HTERT RPE-1 (cell line): ENCODE measurements around the gene SLC22A25.
"Not testable (repeated sequence)": the region's sequence is repeated elsewhere in the genome, so short reads cannot be mapped to it uniquely, and the experiment has no call there.

Experiments
- in situ Hi-C: fragments of 300-500 bp; cut with MboI; formaldehyde crosslinking; loops from 4 replicates; pipeline ENCODE4 v1.14.3; 2020; ENCODE audit warnings: low sequenced_read_pairs

SLC22A25 gene

DNA sequence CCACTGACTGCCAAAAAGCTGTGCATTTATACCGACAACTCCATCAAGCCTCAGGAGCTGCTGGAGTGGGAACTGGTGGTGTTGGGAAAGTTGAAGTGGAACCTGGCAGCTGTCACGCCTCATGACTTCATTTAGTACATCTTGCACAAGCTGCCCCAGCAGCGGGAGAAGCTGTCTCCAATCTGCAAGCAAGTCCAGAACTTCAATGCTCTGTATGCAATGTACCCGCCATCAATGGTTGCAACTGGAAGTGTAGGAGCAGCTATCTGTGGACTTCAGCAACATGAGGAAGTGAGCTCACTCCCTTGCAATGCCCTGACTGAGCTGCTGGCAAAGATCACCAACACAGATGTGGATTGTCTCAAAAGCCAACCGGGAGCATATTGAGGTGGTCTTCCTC is at the start of gene SLC22A25:
TSS of gene SLC22A25 (minus strand) at position 67 of the 400 bp plus-strand sequence. CDS start 13,947 bp downstream, outside the sequence.
- in situ Hi-C loops = no loop called here

DNA sequence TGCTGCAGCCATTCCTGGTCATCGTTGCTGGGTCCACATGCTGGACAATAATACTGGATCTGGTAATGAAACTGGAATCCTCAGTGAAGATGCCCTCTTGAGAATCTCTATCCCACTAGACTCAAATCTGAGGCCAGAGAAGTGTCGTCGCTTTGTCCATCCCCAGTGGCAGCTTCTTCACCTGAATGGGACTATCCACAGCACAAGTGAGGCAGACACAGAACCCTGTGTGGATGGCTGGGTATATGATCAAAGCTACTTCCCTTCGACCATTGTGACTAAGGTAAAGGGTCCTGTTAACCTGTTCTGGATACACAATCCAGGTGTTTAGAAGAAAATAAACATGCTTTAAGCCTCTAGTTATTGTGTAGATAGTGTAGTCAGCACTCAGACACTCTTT is 46.9 kb upstream of the SLC22A25 start:
- in situ Hi-C loops = no loop called here

DNA sequence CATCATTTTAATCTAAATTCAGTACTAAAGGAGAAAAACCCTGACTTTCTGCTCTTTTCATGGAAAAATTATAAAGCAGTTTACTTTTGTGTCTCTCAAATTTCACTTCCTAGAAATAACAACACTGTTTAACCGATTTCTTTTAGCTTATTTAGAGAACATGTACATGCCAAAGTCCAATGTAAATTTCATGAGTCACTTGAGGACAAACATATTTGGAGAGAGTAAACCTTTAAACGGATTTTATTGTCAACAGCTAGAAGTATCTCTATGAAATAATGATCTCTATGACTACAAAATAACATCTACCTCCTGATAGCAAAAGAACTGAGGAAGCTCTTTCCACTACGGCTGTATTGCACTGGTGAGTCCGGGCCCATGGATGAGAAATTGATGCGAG is 46.3 kb upstream of the SLC22A25 start:
- in situ Hi-C loops = no loop called here

DNA sequence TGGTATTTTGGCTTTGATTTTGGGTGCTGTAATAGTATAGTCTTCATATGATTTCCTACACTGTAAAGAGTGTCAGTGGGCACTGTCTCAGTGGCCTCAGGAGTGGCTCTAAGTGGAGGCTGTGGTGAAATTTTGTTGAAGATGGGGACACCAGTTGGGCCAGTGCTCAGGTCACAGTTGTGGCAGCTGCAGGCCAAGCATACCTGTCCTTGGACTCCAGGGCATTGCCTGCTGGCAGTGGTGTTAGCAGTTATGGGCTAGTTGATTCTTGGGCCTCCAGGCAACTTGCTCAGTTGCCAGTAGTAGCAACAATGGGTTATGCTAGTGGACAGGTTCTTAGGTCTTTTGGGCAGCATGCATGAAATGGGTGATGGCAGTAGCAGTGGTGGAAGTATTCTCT is 39.2 kb upstream of the SLC22A25 start:
- in situ Hi-C loops = no loop called here

DNA sequence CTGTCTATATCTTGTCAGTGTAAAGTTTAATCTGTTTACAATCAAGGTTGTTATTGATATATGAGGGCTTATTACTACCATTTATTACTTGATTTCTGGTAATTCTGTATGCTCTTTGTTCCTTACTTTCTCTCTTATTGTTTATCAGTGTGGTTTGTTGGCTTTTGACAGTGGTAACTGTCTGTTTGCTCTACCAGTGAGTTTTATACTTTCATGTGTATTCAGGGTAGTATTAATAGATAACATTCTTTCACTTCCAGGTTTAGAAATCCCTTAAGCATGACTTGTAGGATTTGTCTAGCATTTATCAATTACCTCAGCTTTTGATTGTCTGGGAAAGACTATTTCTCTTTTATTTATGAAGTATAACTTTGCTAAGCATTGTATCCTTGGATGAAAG is 37.5 kb upstream of the SLC22A25 start:
- in situ Hi-C loops = no loop called here

DNA sequence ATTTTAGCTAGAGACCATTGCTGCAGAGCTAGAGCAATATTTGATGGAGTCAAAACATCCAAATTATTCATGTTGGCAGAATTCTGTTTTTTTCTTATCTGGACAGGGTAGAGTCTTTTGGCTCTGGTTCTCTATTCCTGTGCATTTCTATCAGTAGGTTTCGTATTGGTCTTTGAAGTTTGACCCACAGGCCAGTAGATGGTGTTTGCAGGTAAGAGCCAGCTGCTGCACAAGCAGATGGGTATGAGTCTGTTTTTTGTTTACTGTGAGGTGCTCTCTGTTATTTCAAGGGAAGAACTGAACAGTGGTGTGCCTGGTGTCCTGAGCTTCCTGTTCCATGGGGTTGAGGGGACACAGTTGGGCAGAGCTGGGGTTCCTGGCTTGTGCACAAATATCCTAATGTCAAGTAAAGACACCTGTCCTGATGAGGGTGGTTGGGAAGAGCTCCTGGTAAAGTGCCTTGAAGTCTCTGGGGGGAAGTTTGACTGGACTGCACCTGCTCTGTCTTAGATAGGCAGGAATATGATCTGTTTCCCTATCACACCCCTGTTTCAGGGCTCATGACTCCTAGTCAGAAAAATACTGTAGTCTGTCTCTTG is 34.0 kb upstream of the SLC22A25 start:
- in situ Hi-C loops = no loop called here

DNA sequence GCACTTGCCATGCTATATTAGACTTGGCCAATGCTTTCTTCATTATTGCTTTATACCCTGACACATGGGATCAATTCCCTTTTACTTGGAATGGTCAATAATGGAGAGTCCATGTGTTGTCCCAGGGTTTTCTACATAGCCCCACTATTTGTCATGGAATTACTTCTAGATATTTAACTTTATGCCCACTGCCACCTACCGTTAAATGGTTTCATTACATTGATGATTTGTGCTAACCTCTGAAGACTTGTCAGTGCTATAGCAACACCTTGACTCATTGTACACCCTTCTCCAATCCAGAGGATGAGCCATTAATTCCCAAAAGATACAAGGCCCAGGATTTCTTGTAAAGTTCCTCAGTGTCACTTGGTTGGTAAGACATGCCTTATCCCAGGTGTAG is 31.4 kb upstream of the SLC22A25 start:
- in situ Hi-C loops = no loop called here

DNA sequence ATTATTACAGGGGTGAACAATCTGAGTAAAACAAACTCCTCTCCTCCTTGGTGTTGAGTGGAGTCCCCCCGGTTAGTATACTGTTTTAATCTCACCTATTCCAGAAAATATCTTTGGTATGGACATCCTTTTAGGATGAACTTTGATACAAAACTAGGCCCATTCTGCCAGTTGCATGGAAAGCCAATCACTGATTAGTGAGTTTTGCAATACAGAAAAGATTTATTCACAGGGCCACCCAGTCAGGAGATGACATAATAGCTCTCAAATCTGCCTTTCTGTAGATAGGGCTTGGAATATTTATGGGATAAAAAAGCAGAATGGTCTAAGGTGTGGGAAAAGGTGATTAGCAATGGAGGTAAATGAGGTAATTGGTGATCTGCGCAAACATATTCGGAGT is 30.3 kb upstream of the SLC22A25 start:
- in situ Hi-C loops = no loop called here

DNA sequence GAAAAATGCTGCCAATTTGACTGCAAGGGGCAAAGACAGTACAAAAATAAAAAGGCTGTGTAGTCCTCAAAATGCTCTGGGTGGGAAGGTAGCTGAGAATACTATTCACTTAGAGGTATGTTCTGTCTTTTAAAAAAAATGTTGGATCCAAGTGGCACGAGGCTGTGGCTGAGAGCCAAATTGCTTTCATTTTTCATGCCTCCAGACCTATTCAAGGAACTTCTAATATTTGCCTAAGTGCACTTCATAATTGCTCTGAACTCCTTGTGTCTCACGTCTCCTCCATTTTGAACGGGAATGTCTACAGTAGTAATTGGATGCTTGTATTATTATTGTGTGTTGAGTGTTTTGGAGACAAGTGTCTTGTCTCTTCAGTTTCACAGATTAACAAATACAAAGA is 19.1 kb upstream of the SLC22A25 start:
- in situ Hi-C loops = no loop called here

DNA sequence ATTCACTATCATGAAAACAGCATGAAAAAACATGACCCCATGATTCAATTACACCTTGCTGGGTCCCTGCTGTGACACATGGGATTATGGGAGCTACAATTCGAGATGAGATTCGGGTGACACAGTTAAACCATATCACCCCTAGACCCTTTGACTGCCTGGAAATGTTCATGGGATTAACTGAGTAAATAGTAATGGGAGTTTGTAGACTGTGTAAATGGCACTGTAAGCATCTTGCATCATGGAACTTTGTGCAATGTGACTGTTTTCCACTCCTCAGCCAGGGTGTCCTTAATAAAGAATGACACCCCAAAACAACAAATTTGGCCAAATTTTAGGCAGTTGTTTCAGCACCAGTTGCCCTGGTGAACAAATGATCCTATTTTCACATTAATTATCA is 7.9 kb upstream of the SLC22A25 start:
- in situ Hi-C loops = no loop called here

DNA sequence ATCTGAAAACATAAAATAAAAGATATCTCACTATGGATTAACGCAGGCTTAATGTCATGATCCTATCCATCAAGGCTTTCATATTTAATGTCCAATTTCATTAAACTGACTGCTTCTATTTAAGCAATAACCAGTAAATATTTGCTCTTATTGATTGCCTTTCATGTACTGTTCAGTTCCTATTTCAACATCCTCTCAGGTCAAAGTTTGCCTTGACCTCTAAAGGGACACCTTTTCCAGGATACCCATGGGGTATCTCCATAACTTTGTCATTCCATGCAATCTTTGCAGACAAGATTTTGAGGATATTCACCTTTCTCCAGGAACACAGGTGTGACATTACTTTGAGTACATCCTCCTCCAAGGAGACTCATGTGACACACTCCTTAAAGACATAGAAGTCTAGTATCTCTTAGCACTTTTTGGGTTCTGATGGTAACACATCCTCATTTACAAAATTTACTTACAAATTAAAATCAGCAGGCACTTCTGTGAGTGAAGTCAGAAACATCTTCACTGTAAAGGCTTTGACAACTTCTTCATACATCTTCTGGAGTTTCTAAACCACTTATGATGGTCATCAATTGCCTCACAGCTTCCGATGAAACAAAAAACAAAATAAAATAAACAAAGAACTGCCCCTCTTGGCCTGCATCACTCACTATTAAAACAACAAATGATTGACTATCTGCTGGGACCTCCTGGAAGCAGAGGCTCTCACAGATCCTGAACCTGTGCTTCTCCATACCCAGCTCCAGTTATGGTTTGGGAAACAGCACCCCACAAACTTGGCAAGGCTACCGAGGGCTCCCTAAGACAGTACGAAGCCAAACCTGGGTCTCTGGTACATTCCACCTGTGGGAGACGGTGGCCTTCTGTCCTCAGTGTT is 7.0 kb upstream of the SLC22A25 start:
- in situ Hi-C loops = no loop called here

DNA sequence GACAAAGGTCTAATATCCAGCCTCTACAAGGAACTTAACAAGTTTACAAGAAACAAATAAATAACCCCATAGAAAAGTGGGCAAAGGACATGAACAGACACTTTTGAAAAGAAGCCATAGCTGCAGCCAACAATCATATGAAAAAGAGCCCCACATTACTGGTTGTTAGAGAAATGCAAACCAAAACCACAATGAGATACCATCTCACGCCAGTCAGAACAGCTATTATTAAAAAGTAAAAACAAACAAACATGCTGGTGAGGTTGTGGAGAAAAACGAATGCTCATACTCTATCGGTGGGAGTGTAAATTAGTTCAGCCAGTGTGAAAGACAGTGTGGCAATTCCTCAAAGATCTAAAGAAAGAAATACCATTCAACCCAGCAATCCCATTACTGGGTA is 5.6 kb upstream of the SLC22A25 start:
- in situ Hi-C loops = no loop called here

DNA sequence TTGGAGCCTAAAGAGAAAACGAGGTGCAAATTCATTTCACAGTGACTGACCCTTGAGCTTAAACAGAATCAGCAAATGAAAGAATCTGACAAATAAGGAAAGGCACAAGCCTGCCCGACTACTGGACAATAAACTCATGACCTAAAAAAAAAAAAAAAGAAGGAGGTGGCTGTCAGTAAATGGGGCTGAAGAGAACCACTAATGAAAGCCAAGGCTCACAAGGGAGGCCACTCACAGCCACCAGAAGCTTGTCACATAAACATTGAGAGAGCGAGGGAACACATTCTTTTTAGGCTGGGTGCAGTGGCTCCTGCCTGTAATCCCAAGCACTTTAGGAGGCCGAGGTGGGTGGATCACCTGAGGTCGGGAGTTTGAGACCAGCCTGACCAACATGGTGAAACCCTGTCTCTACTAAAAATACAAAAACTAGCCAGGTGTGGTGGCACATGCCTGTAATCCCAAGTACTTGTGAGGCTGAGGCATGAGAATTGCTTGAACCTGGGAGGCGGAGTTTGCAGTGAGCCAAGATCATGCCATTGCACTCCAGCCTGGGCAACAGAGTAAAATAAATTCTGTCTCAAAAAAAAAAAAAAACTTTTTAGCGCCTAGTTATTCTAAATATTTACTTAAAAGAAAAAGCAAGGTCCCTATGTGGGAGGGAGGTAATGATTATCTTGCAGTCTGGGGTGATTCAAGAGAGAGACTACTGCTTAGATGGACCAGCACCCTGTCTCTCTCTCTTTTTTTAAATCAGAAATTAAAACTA is 4.0 kb upstream of the SLC22A25 start:
- in situ Hi-C loops = not testable (repeated sequence)

DNA sequence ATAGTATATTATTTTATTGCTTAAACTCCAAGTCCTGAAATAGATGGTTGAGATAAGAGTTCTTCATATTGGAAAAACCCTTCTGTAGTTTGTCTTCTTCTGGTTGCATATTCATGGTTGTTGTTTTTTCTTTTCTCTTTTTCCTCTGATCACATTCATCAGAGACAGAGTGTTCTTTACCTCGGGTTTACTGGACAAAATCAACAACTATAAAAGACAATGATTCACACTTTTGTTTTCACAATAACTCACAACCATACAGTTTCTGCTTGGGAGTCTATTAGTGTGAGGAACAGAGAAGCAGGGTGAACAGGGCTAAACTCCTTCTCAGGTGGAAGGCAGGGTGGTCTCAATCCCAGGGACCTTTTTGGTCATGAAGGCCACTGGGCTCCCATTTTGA is 2.6 kb upstream of the SLC22A25 start:
- in situ Hi-C loops = no loop called here

DNA sequence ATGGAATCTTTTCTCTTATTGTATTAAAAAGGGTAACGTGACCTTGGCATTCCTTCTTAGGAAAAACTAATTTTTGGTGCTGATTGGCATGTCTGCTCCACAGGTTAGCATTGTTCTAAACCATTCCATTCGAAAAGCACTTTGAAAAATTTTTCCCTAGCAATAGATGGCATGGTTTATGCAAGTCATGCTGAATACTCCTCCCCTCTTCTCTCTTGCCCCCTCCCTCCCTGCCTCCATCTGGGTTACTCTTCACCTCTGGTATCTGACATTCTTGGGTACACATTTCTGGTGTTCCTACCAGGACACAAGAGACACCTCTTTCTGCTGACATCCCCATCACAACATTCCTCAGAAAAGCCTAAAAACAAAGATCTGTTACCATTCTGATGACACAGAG is 1.5 kb upstream of the SLC22A25 start:
- in situ Hi-C loops = no loop called here

DNA sequence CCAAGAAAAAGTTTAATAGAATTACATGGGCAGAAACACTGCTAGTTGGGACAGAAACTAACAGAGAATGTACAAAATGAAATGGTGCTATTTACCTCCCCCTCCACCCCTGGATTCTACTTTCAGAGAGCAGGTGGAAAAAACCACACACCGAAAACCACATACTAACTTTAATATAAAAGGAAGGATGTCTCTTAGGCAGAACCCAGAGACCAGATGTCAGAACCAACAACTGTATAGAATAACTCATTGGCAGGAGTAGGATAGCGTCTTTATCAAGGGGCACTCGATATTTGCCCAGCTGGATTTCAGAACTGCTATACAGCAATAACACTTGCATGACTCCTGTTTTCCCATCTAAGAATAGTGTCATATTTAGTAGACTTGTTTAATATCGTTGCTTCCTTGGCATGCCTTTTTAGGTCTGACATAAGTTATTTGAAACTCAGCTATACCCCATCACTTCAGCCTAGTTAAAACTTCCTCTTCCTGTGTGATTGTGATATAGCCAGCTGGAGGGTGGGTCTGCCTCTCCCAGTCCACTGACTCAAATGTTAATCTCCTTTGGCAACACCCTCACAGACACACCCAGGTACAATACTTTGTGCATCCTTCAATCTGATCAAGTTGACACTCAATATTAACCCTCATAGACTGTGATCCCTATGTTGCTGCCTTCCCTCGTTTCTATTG is 1.2 kb downstream of the SLC22A25 start:
- in situ Hi-C loops = no loop called here

DNA sequence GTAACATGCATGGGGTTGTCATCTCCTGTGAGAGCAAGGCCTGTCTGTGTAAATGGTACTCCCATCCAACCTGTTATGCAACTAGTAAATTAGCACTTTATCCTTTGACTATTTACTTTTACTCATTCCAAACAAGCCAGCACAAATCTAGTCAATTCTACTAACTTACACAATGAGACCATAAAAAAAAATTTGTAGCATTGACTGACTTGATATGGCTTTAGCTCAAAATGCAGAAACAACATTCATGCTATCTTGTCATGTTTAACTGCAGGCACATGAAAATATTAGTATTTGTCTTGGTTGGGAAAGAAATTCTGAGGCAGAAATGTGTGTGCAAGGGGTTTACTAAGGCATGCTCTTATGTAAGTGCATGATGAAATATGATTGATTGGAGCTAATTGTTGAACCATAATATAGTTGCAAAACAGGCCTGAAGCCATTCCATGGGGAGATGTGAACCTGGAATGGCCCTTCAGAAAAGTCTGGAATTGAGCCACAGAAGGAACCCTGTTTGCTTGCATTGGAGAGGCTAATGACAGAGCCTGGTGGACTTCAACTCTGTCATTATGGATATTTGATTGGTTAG is 2.5 kb downstream of the SLC22A25 start:
- in situ Hi-C loops = no loop called here

DNA sequence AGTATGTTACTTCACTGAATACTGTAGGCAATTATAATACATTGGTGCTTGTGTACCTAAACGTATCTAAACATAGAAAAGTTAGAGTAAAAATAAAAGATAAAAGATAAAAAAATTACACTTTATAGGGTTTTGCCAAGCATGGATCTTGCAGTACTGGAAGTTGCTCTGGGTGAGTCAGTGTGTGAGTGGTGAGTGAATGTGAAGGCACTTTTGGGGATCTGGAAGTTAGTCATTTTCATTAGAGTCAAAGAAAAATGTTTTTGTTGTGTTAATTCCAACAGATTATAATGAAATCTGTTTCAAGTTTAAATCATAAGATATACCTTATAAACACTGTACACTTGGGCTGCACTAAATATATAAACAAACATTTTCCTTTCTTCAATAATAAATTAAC is 3.3 kb downstream of the SLC22A25 start:
- in situ Hi-C loops = no loop called here

DNA sequence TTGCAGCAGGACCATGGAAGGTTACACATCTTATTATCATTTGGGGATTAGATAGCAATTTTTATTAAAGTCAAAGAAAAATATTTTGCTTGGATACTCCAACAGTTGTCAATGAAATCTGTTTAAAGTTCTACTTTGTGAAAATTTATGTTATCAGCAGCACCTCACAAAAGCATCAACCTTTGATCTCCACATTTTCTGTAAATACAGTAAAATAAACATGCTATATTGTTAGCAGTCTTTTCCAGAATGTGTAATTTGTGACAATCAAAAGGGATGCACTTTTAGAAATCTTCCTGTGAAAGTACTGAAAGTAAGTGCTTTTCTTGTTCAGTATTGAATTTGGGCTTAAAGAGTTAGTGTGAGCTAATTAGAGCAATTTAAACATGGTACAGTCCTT is 4.1 kb downstream of the SLC22A25 start:
- in situ Hi-C loops = no loop called here

DNA sequence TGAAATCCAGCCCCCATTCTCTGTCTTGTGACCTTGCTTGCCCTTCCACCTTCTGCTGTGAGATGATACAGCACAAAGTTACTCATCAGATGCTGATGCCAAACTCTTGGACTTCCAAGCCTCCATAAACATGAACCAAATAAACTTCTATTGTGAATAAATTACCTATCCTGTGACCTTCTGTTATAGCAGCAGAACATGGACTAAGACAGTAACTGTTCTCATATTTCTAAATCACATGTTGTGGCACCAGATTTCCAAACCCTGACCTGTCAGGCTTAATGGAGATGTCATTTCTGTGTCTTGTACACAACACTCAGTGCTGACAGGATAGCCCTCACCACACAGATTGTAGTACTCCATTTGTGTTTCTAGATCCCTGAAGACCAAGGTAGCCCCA is 6.0 kb downstream of the SLC22A25 start:
- in situ Hi-C loops = no loop called here
